ENCODE results near the gene RPS6KA5.

- TF ChIP-seq CTCF (IDR thresholded peaks at IDR 0.05; ENCODE audit: insufficient read depth, low read length): no peak
- no peak for TF ChIP-seq REST (IDR thresholded peaks at IDR 0.05; ENCODE audit: insufficient replicate concordance, low read depth)
- no peak for TF ChIP-seq POLR2AphosphoS5 (IDR thresholded peaks at IDR 0.05; ENCODE audit: low read depth)
- TF ChIP-seq SPI1 (IDR thresholded peaks at IDR 0.05; ENCODE audit: borderline replicate concordance, low read depth): no peak
- TF ChIP-seq GABPA (IDR thresholded peaks at IDR 0.05; ENCODE audit: low read depth): no peak
Measured at GRCh38 chr14:90892970-90893369, 167.5 kb downstream of the RPS6KA5 start.

Measured in HL-60 (cell line).